SK-N-SH (cell line): ENCODE results near the gene CBFA2T2.

Source experiments
- CHD2 ChIP-seq: fragments of 150-350 bp; IDR thresholded peaks from 2 replicates; pipeline ENCODE4 v1.6.1; 2018; ENCODE audit warnings: low read length; ENCODE audit not compliant: partially characterized antibody
- CTCF ChIP-seq: fragments of 200-600 bp; sonication (generic); IDR thresholded peaks from 2 replicates; pipeline ENCODE4 v1.6.1; 2017; ENCODE audit warnings: antibody characterized with exemption, mild to moderate bottlenecking, moderate library complexity
- EP300 ChIP-seq, 2 experiments: IDR thresholded peaks; 2 replicates each; pipeline versions ENCODE4 v1.4.0 to v1.6.1; 2012; ENCODE audit warnings: borderline replicate concordance in 1 of 2, low read depth in 1 of 2, low read length in 1 of 2
- FOSL2 ChIP-seq: IDR thresholded peaks from 2 replicates; pipeline ENCODE4 v1.4.0; 2012; ENCODE audit warnings: low read depth, mild to moderate bottlenecking, moderate library complexity, borderline replicate concordance
- MEF2A ChIP-seq: IDR thresholded peaks from 2 replicates; pipeline ENCODE4 v1.4.0; 2012; ENCODE audit warnings: low read depth, borderline replicate concordance
- MXI1 ChIP-seq: IDR thresholded peaks from 2 replicates; pipeline ENCODE4 v1.6.1; 2012; ENCODE audit warnings: mild to moderate bottlenecking, low read depth, low read length, improper control_type of control experiment
- POLR2AphosphoS5 ChIP-seq: IDR thresholded peaks from 2 replicates; pipeline ENCODE4 v1.6.1; 2012; ENCODE audit warnings: low read depth, low read length
- TAF1 ChIP-seq: IDR thresholded peaks from 2 replicates; pipeline ENCODE4 v1.6.1; 2012; ENCODE audit warnings: low read depth, mild to moderate bottlenecking, low read length, moderate library complexity, borderline replicate concordance
- TF ChIP-seq, protein P1 (sequence below): IDR thresholded peaks from 2 replicates; pipeline ENCODE4; 2012
- TF ChIP-seq, protein P2 (sequence below): IDR thresholded peaks from 2 replicates; pipeline ENCODE4 v1.4.0; 2012; ENCODE audit warnings: low read depth, borderline replicate concordance

DNA sequence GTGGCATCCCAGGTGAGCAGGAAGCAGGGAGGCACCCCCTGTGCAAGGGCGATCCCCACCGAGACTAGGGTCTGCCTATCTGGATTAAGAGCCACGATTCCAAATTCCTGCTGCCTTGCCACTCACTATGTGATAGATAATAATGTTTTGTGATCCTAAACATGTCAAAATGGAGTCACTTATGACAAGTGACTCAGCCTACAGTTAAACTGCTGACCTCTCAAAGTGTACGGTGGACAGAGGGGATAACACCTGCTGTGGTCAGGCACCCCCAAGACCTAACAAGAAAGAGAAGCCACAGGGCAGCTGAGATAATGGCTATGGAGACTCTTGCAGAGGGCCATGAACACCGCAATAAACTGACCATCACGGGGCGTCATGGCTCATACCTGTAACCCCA lies 30.3 kb upstream of the CBFA2T2 start:
- TF ChIP-seq POLR2AphosphoS5 = no peak
- TF ChIP-seq, protein P1, sequence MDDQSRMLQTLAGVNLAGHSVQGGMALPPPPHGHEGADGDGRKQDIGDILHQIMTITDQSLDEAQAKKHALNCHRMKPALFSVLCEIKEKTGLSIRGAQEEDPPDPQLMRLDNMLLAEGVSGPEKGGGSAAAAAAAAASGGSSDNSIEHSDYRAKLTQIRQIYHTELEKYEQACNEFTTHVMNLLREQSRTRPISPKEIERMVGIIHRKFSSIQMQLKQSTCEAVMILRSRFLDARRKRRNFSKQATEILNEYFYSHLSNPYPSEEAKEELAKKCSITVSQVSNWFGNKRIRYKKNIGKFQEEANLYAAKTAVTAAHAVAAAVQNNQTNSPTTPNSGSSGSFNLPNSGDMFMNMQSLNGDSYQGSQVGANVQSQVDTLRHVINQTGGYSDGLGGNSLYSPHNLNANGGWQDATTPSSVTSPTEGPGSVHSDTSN = no peak
- TF ChIP-seq MEF2A = no peak
- no peak for TF ChIP-seq TAF1
- no peak for TF ChIP-seq MXI1
- no peak for TF ChIP-seq CTCF
- TF ChIP-seq, protein P2, sequence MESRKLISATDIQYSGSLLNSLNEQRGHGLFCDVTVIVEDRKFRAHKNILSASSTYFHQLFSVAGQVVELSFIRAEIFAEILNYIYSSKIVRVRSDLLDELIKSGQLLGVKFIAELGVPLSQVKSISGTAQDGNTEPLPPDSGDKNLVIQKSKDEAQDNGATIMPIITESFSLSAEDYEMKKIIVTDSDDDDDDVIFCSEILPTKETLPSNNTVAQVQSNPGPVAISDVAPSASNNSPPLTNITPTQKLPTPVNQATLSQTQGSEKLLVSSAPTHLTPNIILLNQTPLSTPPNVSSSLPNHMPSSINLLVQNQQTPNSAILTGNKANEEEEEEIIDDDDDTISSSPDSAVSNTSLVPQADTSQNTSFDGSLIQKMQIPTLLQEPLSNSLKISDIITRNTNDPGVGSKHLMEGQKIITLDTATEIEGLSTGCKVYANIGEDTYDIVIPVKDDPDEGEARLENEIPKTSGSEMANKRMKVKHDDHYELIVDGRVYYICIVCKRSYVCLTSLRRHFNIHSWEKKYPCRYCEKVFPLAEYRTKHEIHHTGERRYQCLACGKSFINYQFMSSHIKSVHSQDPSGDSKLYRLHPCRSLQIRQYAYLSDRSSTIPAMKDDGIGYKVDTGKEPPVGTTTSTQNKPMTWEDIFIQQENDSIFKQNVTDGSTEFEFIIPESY = no peak
- no peak for TF ChIP-seq EP300 (IDR thresholded peaks at IDR 0.05; ENCODE audit: borderline replicate concordance in 1 of 2, low read depth in 1 of 2, low read length in 1 of 2)
- TF ChIP-seq CHD2 = no peak
- TF ChIP-seq FOSL2 = no peak
